ACHN (cell line): Measurements from ENCODE around the gene ARHGEF12.

ENCODE experiments used
- DNase-seq: peaks from one replicate; pipeline ENCODE4 v3.0.0-alpha.2; 2015
- in situ Hi-C: cut with HindIII; loops from 2 replicates; pipeline ENCODE4 v1.10.0; 2017; ENCODE audit warnings: low sequenced_read_pairs, low pct_ligation_motif_present, low pct_unique_long_range_greater_than_20kb

The ARHGEF12 gene

DNA sequence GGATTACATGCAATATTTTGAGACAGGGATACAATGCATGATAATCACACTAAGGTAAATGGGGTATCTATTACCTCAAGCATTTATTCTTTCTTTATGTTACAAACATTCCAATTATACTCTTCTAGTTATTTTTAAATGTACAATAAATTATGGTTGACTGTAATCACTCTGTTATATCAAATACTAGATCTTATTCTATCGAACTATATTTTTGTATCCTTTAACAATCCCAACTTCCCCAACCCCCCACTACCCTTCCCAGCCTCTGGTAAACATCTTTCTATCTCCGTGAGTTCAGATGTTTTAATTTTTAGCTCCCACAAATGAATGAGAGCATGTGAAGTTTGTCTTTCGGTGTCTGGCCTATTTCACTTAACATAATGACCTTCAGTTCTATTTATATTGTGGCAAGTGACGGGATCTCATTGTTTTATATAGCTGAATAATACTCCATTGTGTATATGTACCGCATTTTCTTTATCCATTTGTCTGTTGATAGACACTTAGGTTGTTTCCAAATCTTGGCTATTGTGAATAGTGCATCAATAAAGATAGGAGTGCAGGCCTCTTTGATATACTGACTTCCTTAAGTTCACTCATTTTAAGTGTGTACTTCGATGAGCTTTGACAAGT is 40.5 kb downstream of the ARHGEF12 start:
- in situ Hi-C loops: no loop called here

GRCh38 chr11:120378474-120378873 is 42.3 kb downstream of the ARHGEF12 start:
- DNase-seq: no peak
- in situ Hi-C loops: no loop called here

More for the DNA sequence above, 40.5 kb downstream of the ARHGEF12 start:
- DNase-seq: no peak

- in situ Hi-C loops: no loop called here
- no peak for DNase-seq
Measured at GRCh38 chr11:120381401-120381800, 45.2 kb downstream of the ARHGEF12 start.

- in situ Hi-C loops: no loop called here
Measured at GRCh38 chr11:120383518-120384155, 47.4 kb downstream of the ARHGEF12 start.

GRCh38 chr11:120384476-120384875 is 48.3 kb downstream of the ARHGEF12 start:
- DNase-seq: no peak
- in situ Hi-C loops: no loop called here

More at GRCh38 chr11:120383518-120384155, 47.4 kb downstream of the ARHGEF12 start:
- no peak for DNase-seq

GRCh38 chr11:120385110-120385509 is 48.9 kb downstream of the ARHGEF12 start:
- no peak for DNase-seq
- in situ Hi-C loops: no loop called here

DNA sequence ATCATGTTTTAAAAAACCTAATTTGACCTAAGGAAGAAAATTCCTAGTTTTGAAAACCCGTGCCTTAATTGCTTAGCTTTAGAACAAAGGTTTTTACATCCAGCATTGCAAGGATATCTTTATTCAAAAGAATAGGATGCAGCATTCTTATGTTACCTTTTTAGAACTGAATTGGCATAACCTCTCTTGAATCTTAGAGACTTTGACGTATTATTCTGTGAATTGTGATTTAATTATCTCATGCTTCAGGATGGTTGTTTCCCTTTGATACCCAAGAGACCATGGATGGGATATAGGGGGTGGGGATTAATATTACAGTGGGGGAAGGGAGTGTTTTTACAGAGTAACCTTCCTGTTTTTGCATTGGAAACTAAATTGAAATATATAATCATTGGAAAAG is 49.4 kb downstream of the ARHGEF12 start:
- no peak for DNase-seq
- in situ Hi-C loops: no loop called here

DNA sequence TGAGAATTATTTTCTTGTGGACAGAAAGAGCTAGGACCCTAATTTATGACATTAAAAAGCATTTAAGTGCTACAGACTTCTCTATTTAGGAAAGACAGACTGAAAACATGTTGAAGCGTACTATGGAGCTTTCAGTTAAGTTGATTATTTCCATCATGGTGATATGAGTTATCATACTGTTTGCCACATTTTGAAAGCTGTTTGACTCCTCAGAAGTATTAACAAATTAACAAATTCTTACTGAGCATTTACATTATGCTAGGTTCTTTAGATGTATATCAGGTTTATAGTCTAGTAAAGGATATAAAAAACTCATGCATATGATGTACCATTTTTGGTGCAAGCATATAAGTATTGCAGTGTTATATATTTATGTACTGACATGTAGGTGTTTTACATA is 50.1 kb downstream of the ARHGEF12 start:
- no peak for DNase-seq
- in situ Hi-C loops: no loop called here

GRCh38 chr11:120386774-120387371 is 50.7 kb downstream of the ARHGEF12 start:
- no peak for DNase-seq
- in situ Hi-C loops: no loop called here

- no peak for DNase-seq
- in situ Hi-C loops: no loop called here
Measured at GRCh38 chr11:120388261-120388660, 52.0 kb downstream of the ARHGEF12 start.

- in situ Hi-C loops: no loop called here
- no peak for DNase-seq
Measured at GRCh38 chr11:120389693-120390584, 53.7 kb downstream of the ARHGEF12 start.

DNA sequence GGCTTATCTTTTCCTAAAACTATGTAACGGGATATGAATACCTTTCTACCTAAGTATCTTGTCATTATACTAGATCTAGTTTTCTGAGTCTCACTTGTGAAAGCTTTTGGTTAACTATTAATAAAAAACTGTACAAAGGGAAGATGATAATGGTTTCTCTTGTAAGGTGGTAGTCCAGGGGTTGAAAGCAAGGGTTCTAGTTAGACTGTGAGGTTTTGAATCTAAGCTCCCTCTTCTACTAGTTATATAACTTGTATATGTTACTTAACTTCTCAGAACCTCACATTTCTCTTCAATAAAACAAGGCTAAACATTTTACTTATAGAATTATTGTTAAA is 54.3 kb downstream of the ARHGEF12 start:
- in situ Hi-C loops: no loop called here
- no peak for DNase-seq

- in situ Hi-C loops: no loop called here
- no peak for DNase-seq
Measured at GRCh38 chr11:120391292-120391691, 55.1 kb downstream of the ARHGEF12 start.

DNA sequence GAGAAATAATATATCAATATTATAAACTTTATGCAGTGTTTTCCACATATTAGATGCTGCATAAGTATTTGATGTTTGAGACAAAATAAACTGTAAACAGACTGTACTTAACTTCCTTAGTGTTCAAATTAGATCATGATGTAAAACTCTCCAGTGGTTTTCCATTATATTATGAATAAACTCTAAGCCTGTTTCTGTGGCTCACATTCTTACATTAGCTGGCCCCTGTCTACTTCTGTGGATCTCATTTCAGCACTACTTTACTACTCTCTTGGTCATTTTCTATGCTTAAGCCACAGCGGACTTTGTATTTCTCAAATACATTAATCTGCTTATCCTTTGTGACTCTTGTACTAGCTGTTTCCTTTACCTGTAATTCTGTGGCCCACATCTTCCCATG is 55.6 kb downstream of the ARHGEF12 start:
- in situ Hi-C loops: no loop called here

GRCh38 chr11:120392314-120392713 is 56.1 kb downstream of the ARHGEF12 start:
- in situ Hi-C loops: no loop called here
- no peak for DNase-seq

More for the DNA sequence above, 55.6 kb downstream of the ARHGEF12 start:
- DNase-seq: no peak

GRCh38 chr11:120392793-120393192 is 56.6 kb downstream of the ARHGEF12 start:
- in situ Hi-C loops: no loop called here
- no peak for DNase-seq

DNA sequence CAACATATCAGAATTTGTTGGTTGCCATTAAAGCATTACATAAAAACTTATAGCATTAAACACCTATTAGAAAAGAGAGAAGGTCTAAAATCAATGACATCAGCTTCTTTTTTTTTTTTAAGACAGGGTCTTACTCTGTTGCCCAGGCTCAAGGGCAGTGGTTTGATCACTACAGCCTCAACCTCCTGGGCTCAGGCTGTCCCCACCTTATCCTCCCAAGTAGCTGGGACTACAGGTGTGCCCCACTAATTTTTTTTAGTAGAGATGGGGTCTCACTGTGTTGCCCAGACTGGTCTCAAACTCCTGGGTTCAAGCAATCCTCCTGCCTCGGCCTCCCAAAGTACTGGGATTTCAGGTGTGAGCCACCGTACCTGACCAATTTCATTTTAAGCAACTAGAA is 57.9 kb downstream of the ARHGEF12 start:
- DNase-seq: no peak
- in situ Hi-C loops: no loop called here

DNA sequence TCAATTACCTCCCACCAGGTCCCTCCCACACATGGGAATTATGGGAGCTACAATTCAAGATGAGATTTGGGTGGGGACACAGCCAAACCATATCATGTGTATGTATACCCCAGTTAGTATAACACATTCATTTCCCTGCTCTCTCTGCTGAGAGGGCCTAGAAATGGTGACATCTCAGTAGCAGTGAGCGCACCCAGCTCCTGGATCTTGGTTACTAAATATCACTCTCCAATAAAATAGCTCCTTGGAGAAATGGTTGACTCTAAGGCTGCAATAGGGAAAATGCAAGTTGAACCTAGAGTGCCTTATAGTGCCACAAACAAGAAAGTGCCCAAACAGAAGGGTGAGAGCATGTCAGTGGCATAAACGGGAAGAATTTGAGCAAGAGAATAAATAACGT is 59.6 kb downstream of the ARHGEF12 start:
- DNase-seq: no peak
- in situ Hi-C loops: no loop called here

DNA sequence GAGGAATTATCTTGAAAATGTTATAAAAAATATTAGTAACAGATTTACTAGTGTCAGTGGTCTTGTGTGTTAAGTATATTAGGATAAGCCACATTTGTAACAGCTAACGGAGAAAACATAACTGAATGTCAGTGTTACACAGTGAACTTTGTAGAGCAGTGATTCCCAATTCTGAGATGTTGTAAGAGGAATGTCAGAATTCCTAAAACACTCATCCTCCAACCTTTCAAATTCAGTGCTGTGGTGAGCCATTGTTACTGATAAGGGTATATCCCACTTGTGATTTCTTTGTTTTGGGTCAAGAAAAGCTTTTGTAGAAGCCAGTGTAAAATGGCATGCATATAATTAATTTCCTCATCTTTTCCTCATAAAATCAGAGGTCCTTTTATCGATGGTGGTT is 61.9 kb downstream of the ARHGEF12 start:
- in situ Hi-C loops: no loop called here
- no peak for DNase-seq
